ENCODE results near the gene SSPN. TPM values are rescaled to one million over a fixed set of nuclear protein-coding genes. Genes with fewer than 3 reads are reported as not detected.

Gene SSPN
- total RNA-seq, 1 donor from 2014 or later = 6.3 TPM

GRCh38 chr12:26275313-26276131, 80.1 kb downstream of the SSPN start:
- no peaks in the 10 kb centered on the region for H3K9me3 ChIP-seq (ENCODE audit: insufficient read depth, low read depth, low read length)
- H3K4me3 ChIP-seq (ENCODE audit: insufficient read depth, low read depth, low read length) = no peak overlapping the region
- Mint-ChIP-seq H3K4me1 (ENCODE audit: low read depth, unreplicated experiment) (peaks cover 39% of the 10 kb centered on the region), H3K9me3 (ENCODE audit: unreplicated experiment) (peaks cover 6% of the 10 kb centered on the region), H3K27ac (ENCODE audit: unreplicated experiment) (peak overlapping the region; percentile 97), H3K27me3 (ENCODE audit: low read depth, unreplicated experiment) (peaks cover 9% of the 10 kb centered on the region), H3K4me3 (ENCODE audit: unreplicated experiment) (peak overlapping the region; percentile 34), H3K36me3 (ENCODE audit: low read depth, unreplicated experiment) (no peaks in the 10 kb centered on the region)
- peaks cover 43% of the 10 kb centered on the region for H3K4me1 ChIP-seq (ENCODE audit: insufficient read depth, low read length)
- DNase-seq (ENCODE audit: low read depth) = peak; percentile 62
- peak overlapping the region; percentile 40 for H2AFZ ChIP-seq (ENCODE audit: low read depth, low read length)
- peak overlapping the region; percentile 58 for H3K4me2 ChIP-seq (ENCODE audit: low read length)
- TF ChIP-seq, protein P1, sequence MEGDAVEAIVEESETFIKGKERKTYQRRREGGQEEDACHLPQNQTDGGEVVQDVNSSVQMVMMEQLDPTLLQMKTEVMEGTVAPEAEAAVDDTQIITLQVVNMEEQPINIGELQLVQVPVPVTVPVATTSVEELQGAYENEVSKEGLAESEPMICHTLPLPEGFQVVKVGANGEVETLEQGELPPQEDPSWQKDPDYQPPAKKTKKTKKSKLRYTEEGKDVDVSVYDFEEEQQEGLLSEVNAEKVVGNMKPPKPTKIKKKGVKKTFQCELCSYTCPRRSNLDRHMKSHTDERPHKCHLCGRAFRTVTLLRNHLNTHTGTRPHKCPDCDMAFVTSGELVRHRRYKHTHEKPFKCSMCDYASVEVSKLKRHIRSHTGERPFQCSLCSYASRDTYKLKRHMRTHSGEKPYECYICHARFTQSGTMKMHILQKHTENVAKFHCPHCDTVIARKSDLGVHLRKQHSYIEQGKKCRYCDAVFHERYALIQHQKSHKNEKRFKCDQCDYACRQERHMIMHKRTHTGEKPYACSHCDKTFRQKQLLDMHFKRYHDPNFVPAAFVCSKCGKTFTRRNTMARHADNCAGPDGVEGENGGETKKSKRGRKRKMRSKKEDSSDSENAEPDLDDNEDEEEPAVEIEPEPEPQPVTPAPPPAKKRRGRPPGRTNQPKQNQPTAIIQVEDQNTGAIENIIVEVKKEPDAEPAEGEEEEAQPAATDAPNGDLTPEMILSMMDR (IDR thresholded peaks at IDR 0.05; ENCODE audit: insufficient read depth, low read depth, low read length) = no peak
- TF ChIP-seq EZH2 (IDR thresholded peaks at IDR 0.05; ENCODE audit: insufficient read depth, low read length) = no peak
- H3K27me3 ChIP-seq (ENCODE audit: insufficient read depth, low read length) = no peaks in the 10 kb centered on the region
- H3K36me3 ChIP-seq (ENCODE audit: insufficient read depth, low read length) = no peaks in the 10 kb centered on the region
- peak overlapping the region; percentile 86 for H3K27ac ChIP-seq (ENCODE audit: low read depth, low read length)
- peak overlapping the region; percentile 68 for H3K9ac ChIP-seq (ENCODE audit: low read length)
- no peak for FAIRE-seq
- no peaks in the 10 kb centered on the region for H3K79me2 ChIP-seq (ENCODE audit: insufficient read depth, low read length)
- H4K20me1 ChIP-seq (ENCODE audit: insufficient read depth, low read length) = no peaks in the 10 kb centered on the region

- no peaks in the 10 kb centered on the region for H3K27me3 ChIP-seq (ENCODE audit: insufficient read depth, low read length)
- FAIRE-seq (no peak), DNase-seq (ENCODE audit: low read depth) (peak; percentile 42)
- no peaks in the 10 kb centered on the region for H3K79me2 ChIP-seq (ENCODE audit: insufficient read depth, low read length)
- peaks cover 32% of the 10 kb centered on the region for H3K4me1 ChIP-seq (ENCODE audit: insufficient read depth, low read length)
- Mint-ChIP-seq H3K4me3 (ENCODE audit: unreplicated experiment) (no peak overlapping the region), H3K36me3 (ENCODE audit: low read depth, unreplicated experiment) (no peaks in the 10 kb centered on the region), H3K27me3 (ENCODE audit: low read depth, unreplicated experiment) (peaks cover 9% of the 10 kb centered on the region), H3K4me1 (ENCODE audit: low read depth, unreplicated experiment) (peaks cover 31% of the 10 kb centered on the region), H3K9me3 (ENCODE audit: unreplicated experiment) (peaks cover 6% of the 10 kb centered on the region), H3K27ac (ENCODE audit: unreplicated experiment) (no peak overlapping the region)
- no peak overlapping the region for H2AFZ ChIP-seq (ENCODE audit: low read depth, low read length)
- no peak for TF ChIP-seq EZH2 (IDR thresholded peaks at IDR 0.05; ENCODE audit: insufficient read depth, low read length)
- TF ChIP-seq, protein P1 (IDR thresholded peaks at IDR 0.05; ENCODE audit: insufficient read depth, low read depth, low read length) = no peak
- no peak overlapping the region for H3K27ac ChIP-seq (ENCODE audit: low read depth, low read length)
- H4K20me1 ChIP-seq (ENCODE audit: insufficient read depth, low read length) = no peaks in the 10 kb centered on the region
- H3K9ac ChIP-seq (ENCODE audit: low read length) = no peak overlapping the region
- no peaks in the 10 kb centered on the region for H3K36me3 ChIP-seq (ENCODE audit: insufficient read depth, low read length)
- H3K4me3 ChIP-seq (ENCODE audit: insufficient read depth, low read depth, low read length) = no peak overlapping the region
- no peak overlapping the region for H3K4me2 ChIP-seq (ENCODE audit: low read length)
- no peaks in the 10 kb centered on the region for H3K9me3 ChIP-seq (ENCODE audit: insufficient read depth, low read depth, low read length)
Measured at GRCh38 chr12:26276709-26277108, 81.3 kb downstream of the SSPN start.
